T-cell (primary cell): Measurements from ENCODE around the gene LPCAT4. TPM values are rescaled to one million over a fixed set of nuclear protein-coding genes. Genes with fewer than 3 reads are reported as not detected.
"Not testable (repeated sequence)": the region's sequence is repeated elsewhere in the genome, so short reads cannot be mapped to it uniquely, and the experiment has no call there.

ENCODE experiments used
- ATAC-seq, 4 experiments: fragments of 200-7000 bp in 3 of 4; fragments of 150-1000 bp in 1 of 4; cut with Tn5 transposase; replicated peaks in 1 of 4; 1 replicate in 3 of 4; 2 replicates in 1 of 4; pipeline ENCODE4 v1.10.0; 2021; ENCODE audit warnings: moderate library complexity in 3 of 4, mild to moderate bottlenecking in 2 of 4, moderate number of reproducible peaks in 1 of 4
- CTCF ChIA-PET, 2 donors: fragments of 300-600 bp; sonication (Branson Sonifier 250); formaldehyde crosslinking; loops; one replicate each; lab custom pipeline; 2022; ENCODE audit warnings: antibody characterized with exemption in 2 of 2; lab: Charles Lee
- POLR2A ChIA-PET, 2 donors: fragments of 300-600 bp; sonication (Branson Sonifier 250); formaldehyde crosslinking; loops; one replicate each; lab custom pipeline; 2022; ENCODE audit warnings: antibody characterized with exemption in 2 of 2; lab: Charles Lee
- DNase-seq, 35 experiments: peaks; one replicate each; pipeline versions ENCODE4 v3.0.0 to v3.0.0-alpha.2; 2013 to 2023
- H3K27ac ChIP-seq: one replicate; pipeline ENCODE4 v1.5.1; 2013; ENCODE audit warnings: low read length
- H3K27me3 ChIP-seq, 2 experiments: replicated peaks in 1 of 2; 1 replicate in 1 of 2; 2 replicates in 1 of 2; pipeline versions ENCODE4 v1.6.1 to v1.7.0; 2013; ENCODE audit warnings: low read length in 1 of 2, mixed read lengths in 1 of 2; ENCODE audit not compliant: control insufficient read depth in 2 of 2, insufficient read depth in 2 of 2; ENCODE audit errors: extremely low read depth in 1 of 2
- H3K36me3 ChIP-seq, 2 donors: 1 replicate in 1 of 2; 2 replicates in 1 of 2; pipeline versions ENCODE4 v1.6.1 to v1.7.0; 2013; ENCODE audit warnings: low read length in 1 of 2; ENCODE audit not compliant: control insufficient read depth in 2 of 2, insufficient read depth in 1 of 2; ENCODE audit errors: extremely low read depth in 1 of 2
- H3K4me1 ChIP-seq, 2 experiments: 1 replicate in 1 of 2; 2 replicates in 1 of 2; pipeline versions ENCODE4 v1.6.1 to v1.7.0; 2013; ENCODE audit warnings: low read length in 2 of 2, mixed read lengths in 1 of 2; ENCODE audit not compliant: insufficient read depth in 2 of 2, control insufficient read depth in 1 of 2; ENCODE audit errors: extremely low read depth in 1 of 2
- H3K4me3 ChIP-seq, 2 donors: 1 replicate in 1 of 2; 2 replicates in 1 of 2; pipeline versions ENCODE4 v1.5.1 to v1.7.0; 2013; ENCODE audit warnings: mild to moderate bottlenecking in 2 of 2, low read length in 1 of 2, moderate library complexity in 1 of 2; ENCODE audit not compliant: control insufficient read depth in 1 of 2; ENCODE audit errors: extremely low read depth in 1 of 2
- H3K9me3 ChIP-seq: 2 replicates; pipeline ENCODE4 v1.7.0; 2013
- H3K27ac Mint-ChIP-seq, 2 donors: one replicate each; pipeline ENCODE4 v1.8.0; 2020 to 2021; ENCODE audit warnings: mild to moderate bottlenecking in 2 of 2, mixed read lengths in 2 of 2
- H3K27me3 Mint-ChIP-seq, 2 donors: one replicate each; pipeline ENCODE4 v1.8.0; 2021 to 2022; ENCODE audit warnings: mixed read lengths in 2 of 2
- H3K36me3 Mint-ChIP-seq: one replicate; pipeline ENCODE4 v1.8.0; 2021; ENCODE audit warnings: mixed read lengths
- H3K4me1 Mint-ChIP-seq, 3 donors: one replicate each; pipeline ENCODE4 v1.8.0; 2020 to 2022; ENCODE audit warnings: mixed read lengths in 3 of 3, mild to moderate bottlenecking in 1 of 3
- H3K4me3 Mint-ChIP-seq, 3 donors: one replicate each; pipeline ENCODE4 v1.8.0; 2020 to 2022; ENCODE audit warnings: mild to moderate bottlenecking in 3 of 3, mixed read lengths in 3 of 3, moderate library complexity in 3 of 3
- H3K9me3 Mint-ChIP-seq, 3 donors: one replicate each; pipeline ENCODE4 v1.8.0; 2020 to 2022; ENCODE audit warnings: mixed read lengths in 3 of 3
- WGBS: methylation state at CpG from one replicate; pipeline ENCODE4 v1.1.5; 2013; ENCODE audit warnings: missing lambda C conversion rate; ENCODE audit not compliant: insufficient coverage; 5-methylcytosine and 5-hydroxymethylcytosine counted together
- total RNA-seq, 35 experiments: library from RNA in 6 of 35; stranded (reverse) in 6 of 35; fragments of 120-200 nt in 1 of 35; gene quantifications; one replicate each; pipeline versions ENCODE4 v1.2.1 to v1.2.4 and lab custom pipeline; 2013 to 2026

The LPCAT4 gene
- total RNA-seq, 5 donors from 2014 or later (not counting 1 experiment from before 2014, with no cell fraction given), result 60.8 to 115 (median 91.1) TPM

GRCh38 chr15:34342213-34342736 lies 24.7 kb downstream of the LPCAT4 start:
- not testable (repeated sequence) for H3K27me3 Mint-ChIP-seq, H3K4me3 Mint-ChIP-seq, ATAC-seq, H3K27me3 ChIP-seq, H3K9me3 ChIP-seq, H3K9me3 Mint-ChIP-seq
- peak in 1 of 35 experiments; percentile 33 for DNase-seq
- ChIA-PET POLR2A (interaction anchor here (0.7 to 1.5 kb wide), 5 partner anchors 13 to 240 kb away, joined by 4 to 16 read pairs (median 8); partner anchors contain the start of genes EMC7 (in 1 of the 2), LPCAT4 (in 1 of the 2) and PGBD4 (in 1 of the 2)), CTCF (interaction anchor here (0.7 to 2.9 kb wide), 10 partner anchors 9 to 101 kb away, joined by 3 to 24 read pairs (median 4); partner anchors contain the start of gene LPCAT4 (in 1 of the 2))
- peak overlapping the region; percentile 69 to 92 for H3K4me3 ChIP-seq
- peak overlapping the region; percentile 68 to 76 for H3K27ac Mint-ChIP-seq
- peak overlapping the region; percentile 64 for H3K27ac ChIP-seq
- 9% methylated on average over 7 of the region's 26 CpGs for WGBS
- peaks cover 14 to 27% of the 10 kb centered on the region in 2 experiments for H3K4me1 ChIP-seq
- peaks cover 15% of the 10 kb centered on the region for H3K36me3 Mint-ChIP-seq
- H3K4me1 Mint-ChIP-seq, result peaks cover 11 to 29% (median 28%) of the 10 kb centered on the region in 3 donors
- peaks cover 0 to 18% of the 10 kb centered on the region in 2 donors for H3K36me3 ChIP-seq

- CTCF ChIA-PET, result interaction anchor here in 1 of 2 donors (1.6 kb wide), 1 partner anchor 14 kb away, joined by 5 read pairs; no protein-coding TSS in a partner anchor
- peaks cover 15% of the 10 kb centered on the region for H3K36me3 Mint-ChIP-seq
- H3K27ac Mint-ChIP-seq, result peak overlapping the region; percentile 68 to 76
- H3K9me3 ChIP-seq, result no peaks in the 10 kb centered on the region
- no peaks in the 10 kb centered on the region for H3K27me3 Mint-ChIP-seq
- H3K4me3 Mint-ChIP-seq, result no peak overlapping the region
- H3K9me3 Mint-ChIP-seq, result no peaks in the 10 kb centered on the region
- POLR2A ChIA-PET, result no interaction called here
- peaks cover 0 to 18% of the 10 kb centered on the region in 2 donors for H3K36me3 ChIP-seq
- DNase-seq (no peak), ATAC-seq (no peak)
- H3K4me1 ChIP-seq, result peaks cover 14 to 34% of the 10 kb centered on the region in 2 experiments
- peaks cover 17 to 34% (median 33%) of the 10 kb centered on the region in 3 donors for H3K4me1 Mint-ChIP-seq
- peak overlapping the region; percentile 69 to 92 for H3K4me3 ChIP-seq
- 91% methylated on average over 12 of the region's 15 CpGs for WGBS
- no peaks in the 10 kb centered on the region for H3K27me3 ChIP-seq
- no peak overlapping the region for H3K27ac ChIP-seq
Observed at GRCh38 chr15:34341381-34342212, 25.4 kb downstream of the LPCAT4 start.

GRCh38 chr15:34339946-34340345 lies 27.1 kb downstream of the LPCAT4 start:
- ChIA-PET POLR2A (interaction anchor here (0.7 to 1.1 kb wide), 2 partner anchors 11 to 27 kb away, joined by 4 to 5 read pairs; partner anchors contain the start of gene LPCAT4 (in 1 of the 2)), CTCF (no interaction called here)
- peaks cover 25 to 43% of the 10 kb centered on the region in 2 experiments for H3K4me1 ChIP-seq
- no peak overlapping the region for H3K27ac ChIP-seq
- no peak for ATAC-seq
- no peaks in the 10 kb centered on the region for H3K9me3 ChIP-seq
- H3K27ac Mint-ChIP-seq, result peak overlapping the region; percentile 61 to 72
- H3K27me3 Mint-ChIP-seq, result no peaks in the 10 kb centered on the region
- DNase-seq, result no peak
- no CpG with 5 or more reads among the region's 3 CpGs for WGBS
- H3K4me3 ChIP-seq, result no peak overlapping the region
- H3K27me3 ChIP-seq, result no peaks in the 10 kb centered on the region
- peaks cover 34 to 50% (median 49%) of the 10 kb centered on the region in 3 donors for H3K4me1 Mint-ChIP-seq
- H3K36me3 Mint-ChIP-seq, result peaks cover 15% of the 10 kb centered on the region
- peaks cover 0 to 18% of the 10 kb centered on the region in 2 donors for H3K36me3 ChIP-seq
- H3K9me3 Mint-ChIP-seq, result no peaks in the 10 kb centered on the region
- peak overlapping the region in 2 of 3 donors; percentile 9 to 28 for H3K4me3 Mint-ChIP-seq

GRCh38 chr15:34338347-34338746 lies 28.6 kb downstream of the LPCAT4 start:
- no peaks in the 10 kb centered on the region for H3K9me3 Mint-ChIP-seq
- ATAC-seq (no peak), DNase-seq (no peak)
- Histone ChIP-seq H3K9me3 (no peaks in the 10 kb centered on the region), H3K27me3 (no peaks in the 10 kb centered on the region), H3K4me1 (peaks cover 37 to 49% of the 10 kb centered on the region in 2 experiments), H3K4me3 (peak overlapping the region; percentile 74 to 99), H3K36me3 (peaks cover 0 to 18% of the 10 kb centered on the region in 2 donors), H3K27ac (peak overlapping the region; percentile 52)
- no peak overlapping the region for H3K27ac Mint-ChIP-seq
- no peaks in the 10 kb centered on the region for H3K27me3 Mint-ChIP-seq
- CTCF ChIA-PET, result interaction anchor here in 1 of 2 donors (0.9 to 2.8 kb wide), 3 partner anchors 10 to 129 kb away, joined by 3 to 20 read pairs (median 5); partner anchors contain the start of genes KATNBL1 and LPCAT4
- 100% methylated on average over 1 of the region's 16 CpGs for WGBS
- POLR2A ChIA-PET, result interaction anchor here in 1 of 2 donors (0.6 kb wide), 1 partner anchor 11 kb away, joined by 3 read pairs; no protein-coding TSS in a partner anchor
- H3K4me3 Mint-ChIP-seq, result peak overlapping the region; percentile 45 to 97 (median 72)
- peaks cover 50 to 65% (median 61%) of the 10 kb centered on the region in 3 donors for H3K4me1 Mint-ChIP-seq
- peaks cover 15% of the 10 kb centered on the region for H3K36me3 Mint-ChIP-seq

GRCh38 chr15:34337557-34338306 lies 29.3 kb downstream of the LPCAT4 start, which contains the start of gene SLC12A6:
TSS of gene SLC12A6 (minus strand) at chr15:34337781. CDS start at chr15:34336680, 1,101 bp downstream.
- peaks cover 15% of the 10 kb centered on the region for H3K36me3 Mint-ChIP-seq
- H3K36me3 ChIP-seq, result peaks cover 0 to 18% of the 10 kb centered on the region in 2 donors
- CTCF ChIA-PET, result interaction anchor here in 1 of 2 donors (0.8 to 2.8 kb wide), 5 partner anchors 9 to 128 kb away, joined by 3 to 20 read pairs (median 5); partner anchors contain the start of genes KATNBL1 and LPCAT4
- DNase-seq, result peak; percentile 81 to 95 (median 88)
- WGBS, result 0% methylated on average over 67 of the region's 78 CpGs
- H3K27me3 ChIP-seq, result no peaks in the 10 kb centered on the region
- peak within 1 kb of the TSS; percentile 74 to 99 for H3K4me3 ChIP-seq
- H3K27ac Mint-ChIP-seq, result peak within 1 kb of the TSS; percentile 96 to 100
- POLR2A ChIA-PET, result interaction anchor here in 1 of 2 donors (0.6 to 1.1 kb wide), 2 partner anchors 10 kb away, joined by 3 to 4 read pairs; no protein-coding TSS in a partner anchor
- no peaks in the 10 kb centered on the region for H3K9me3 ChIP-seq
- peak within 1 kb of the TSS; percentile 97 to 100 (median 97) for H3K4me3 Mint-ChIP-seq
- ATAC-seq, result peak; percentile 85 to 91 (median 88)
- H3K4me1 ChIP-seq, result peaks cover 38 to 50% of the 10 kb centered on the region in 2 experiments
- H3K27me3 Mint-ChIP-seq, result no peaks in the 10 kb centered on the region
- H3K4me1 Mint-ChIP-seq, result peaks cover 56 to 70% (median 63%) of the 10 kb centered on the region in 3 donors
- H3K9me3 Mint-ChIP-seq, result no peaks in the 10 kb centered on the region
- H3K27ac ChIP-seq, result peak within 1 kb of the TSS; percentile 82
